IPS-18a (cell line): ENCODE results near the gene CMC1.
"Not testable (repeated sequence)": the region's sequence is repeated elsewhere in the genome, so short reads cannot be mapped to it uniquely, and the experiment has no call there.

Experiments
- H3K27ac ChIP-seq: one replicate; pipeline ENCODE4 v1.5.1; 2013; ENCODE audit warnings: low read length
- H3K27me3 ChIP-seq: one replicate; pipeline ENCODE4 v1.6.1; 2013; ENCODE audit warnings: mild to moderate bottlenecking, low read length; ENCODE audit not compliant: control insufficient read depth, insufficient read depth
- H3K36me3 ChIP-seq: one replicate; pipeline ENCODE4 v1.6.1; 2013; ENCODE audit warnings: low read depth, low read length; ENCODE audit not compliant: control insufficient read depth
- H3K4me1 ChIP-seq: one replicate; pipeline ENCODE4 v1.6.1; 2013; ENCODE audit warnings: low read depth, low read length; ENCODE audit not compliant: control insufficient read depth
- H3K4me3 ChIP-seq: one replicate; pipeline ENCODE4 v1.5.1; 2013; ENCODE audit warnings: low read length
- H3K9ac ChIP-seq: one replicate; pipeline ENCODE4 v1.6.1; 2013; ENCODE audit warnings: mild to moderate bottlenecking, low read length, moderate library complexity
- H3K9me3 ChIP-seq: one replicate; pipeline ENCODE4 v1.6.1; 2013; ENCODE audit warnings: low read depth, low read length; ENCODE audit not compliant: control insufficient read depth

The CMC1 gene

DNA sequence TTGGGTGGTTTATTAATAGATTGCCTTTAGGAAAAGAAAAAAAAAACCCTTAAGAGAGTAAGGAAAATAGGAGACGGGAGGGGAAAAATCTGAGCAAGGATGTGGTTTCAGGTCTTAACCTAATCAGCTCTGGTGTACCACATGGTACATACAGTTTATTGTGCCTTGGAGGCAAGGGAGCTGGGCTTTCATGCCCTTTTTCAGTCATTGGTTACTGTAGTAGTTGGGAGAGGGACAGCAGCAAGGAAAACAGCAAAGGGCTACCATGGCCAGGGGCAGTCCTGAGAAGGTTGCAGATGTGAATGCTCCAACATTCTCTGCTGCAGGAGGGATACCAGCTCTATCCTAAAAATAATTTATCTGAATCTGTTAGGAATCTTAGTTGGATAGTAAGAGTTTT lies 5.9 kb downstream of the CMC1 start:
- Histone ChIP-seq H3K4me1 (peaks cover 7% of the 10 kb centered on the region), H3K36me3 (no peaks in the 10 kb centered on the region), H3K27ac (no peak overlapping the region), H3K9me3 (no peaks in the 10 kb centered on the region), H3K27me3 (no peaks in the 10 kb centered on the region), H3K9ac (no peak overlapping the region), H3K4me3 (no peak overlapping the region)

DNA sequence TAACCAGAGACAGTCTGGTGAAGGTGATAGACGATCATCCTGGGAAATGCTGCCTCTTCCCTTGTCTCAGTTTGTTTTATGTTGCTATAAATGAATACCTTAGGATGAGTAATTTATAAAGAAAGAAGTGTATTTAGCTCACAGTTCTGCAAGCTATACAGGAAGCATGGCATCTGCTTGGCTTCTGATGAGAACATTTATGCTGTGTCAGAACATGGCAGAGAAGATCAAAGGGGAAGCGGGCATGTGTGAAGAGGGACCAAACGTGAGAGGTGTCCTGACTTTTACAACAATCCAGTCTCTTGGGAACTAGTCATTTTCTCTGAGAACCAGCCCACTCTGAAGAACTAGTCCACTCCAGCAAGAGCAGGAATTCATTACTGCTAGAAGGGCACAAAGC lies 9.6 kb downstream of the CMC1 start:
- H3K27me3 ChIP-seq, result no peaks in the 10 kb centered on the region
- H3K9me3 ChIP-seq, result no peaks in the 10 kb centered on the region
- H3K9ac ChIP-seq, result no peak overlapping the region
- no peak overlapping the region for H3K27ac ChIP-seq
- H3K4me3 ChIP-seq, result no peak overlapping the region
- peaks cover 15% of the 10 kb centered on the region for H3K4me1 ChIP-seq
- no peaks in the 10 kb centered on the region for H3K36me3 ChIP-seq

DNA sequence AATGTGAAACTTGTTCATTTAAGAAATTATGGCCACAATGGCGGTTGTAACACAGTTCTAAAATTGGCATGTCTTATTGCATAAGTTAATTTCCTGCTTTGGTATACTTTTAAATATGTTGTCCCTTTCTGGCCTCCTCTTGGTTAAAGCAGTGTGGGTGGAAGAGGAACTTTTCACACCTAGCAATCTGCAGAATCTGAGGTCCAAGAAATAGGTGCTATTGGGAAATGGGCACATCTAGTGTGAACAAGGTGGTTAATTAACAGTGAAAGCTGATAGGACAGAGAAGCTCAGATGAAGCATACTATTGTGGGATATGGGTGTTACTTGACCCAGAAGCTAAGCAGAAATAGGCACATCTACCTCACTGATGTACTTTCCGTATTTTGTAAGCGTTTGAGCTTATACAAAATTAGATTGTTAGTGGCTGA lies 10.6 kb downstream of the CMC1 start:
- Histone ChIP-seq H3K9me3 (no peaks in the 10 kb centered on the region), H3K4me1 (peaks cover 15% of the 10 kb centered on the region), H3K27ac (no peak overlapping the region), H3K9ac (no peak overlapping the region), H3K27me3 (no peaks in the 10 kb centered on the region), H3K36me3 (no peaks in the 10 kb centered on the region), H3K4me3 (no peak overlapping the region)

DNA sequence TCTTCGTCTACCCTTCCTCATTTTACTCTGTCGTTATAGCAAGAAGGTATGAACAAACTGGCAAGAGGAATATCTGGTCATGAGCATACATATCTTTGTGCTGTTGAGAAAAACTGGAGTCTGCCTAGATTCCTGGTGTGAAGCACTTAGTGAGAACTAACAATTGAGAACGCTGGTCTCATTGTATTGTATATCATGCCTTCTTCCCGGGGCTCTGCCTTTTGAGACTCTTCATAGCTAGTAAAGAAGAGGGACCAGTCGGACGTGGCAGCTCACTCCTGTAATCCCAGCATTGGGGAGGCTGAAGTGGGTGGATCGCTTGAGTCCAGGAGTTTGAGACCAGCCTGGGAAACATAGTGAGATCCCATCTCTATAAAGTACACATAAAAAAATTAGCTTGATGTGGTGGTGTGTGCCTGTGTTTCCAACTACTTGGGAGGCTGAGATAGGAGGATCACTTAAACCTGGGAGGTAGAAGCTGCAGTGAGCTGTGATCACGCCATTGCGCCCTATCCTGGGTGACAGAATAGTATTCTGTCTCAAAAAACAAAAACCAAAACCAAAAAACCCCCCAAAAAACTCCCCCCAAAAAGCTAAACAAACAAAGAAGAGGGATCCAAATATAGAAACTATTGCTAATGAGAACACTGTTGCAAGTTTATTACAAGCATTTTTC lies 11.8 kb downstream of the CMC1 start:
- H3K4me3 ChIP-seq, result no peak overlapping the region
- H3K9me3 ChIP-seq, result no peaks in the 10 kb centered on the region
- no peaks in the 10 kb centered on the region for H3K36me3 ChIP-seq
- no peak overlapping the region for H3K27ac ChIP-seq
- no peak overlapping the region for H3K9ac ChIP-seq
- peaks cover 13% of the 10 kb centered on the region for H3K4me1 ChIP-seq
- H3K27me3 ChIP-seq, result no peaks in the 10 kb centered on the region

DNA sequence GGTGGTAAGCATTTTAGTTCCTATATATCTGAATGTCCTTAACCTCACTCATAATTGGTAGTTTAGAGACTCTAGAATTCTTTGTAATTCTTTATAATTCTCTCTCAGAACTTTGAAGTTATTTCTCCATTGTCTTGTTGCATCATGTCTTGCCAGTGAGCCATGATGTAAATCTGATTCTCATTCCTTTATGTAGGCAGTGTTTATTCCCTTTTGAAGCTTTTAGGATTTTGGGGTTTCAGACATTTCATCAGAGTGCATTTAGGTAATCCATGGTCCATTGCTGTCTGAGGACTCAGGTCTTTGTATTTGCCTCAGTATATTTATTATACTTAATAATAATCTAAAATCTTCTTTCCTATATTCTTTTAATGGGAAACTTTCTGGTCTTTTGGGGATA lies 20.6 kb downstream of the CMC1 start:
- Histone ChIP-seq H3K27ac (no peak overlapping the region), H3K4me1 (no peaks in the 10 kb centered on the region), H3K4me3 (no peak overlapping the region), H3K27me3 (no peaks in the 10 kb centered on the region), H3K36me3 (no peaks in the 10 kb centered on the region), H3K9me3 (no peaks in the 10 kb centered on the region), H3K9ac (no peak overlapping the region)

DNA sequence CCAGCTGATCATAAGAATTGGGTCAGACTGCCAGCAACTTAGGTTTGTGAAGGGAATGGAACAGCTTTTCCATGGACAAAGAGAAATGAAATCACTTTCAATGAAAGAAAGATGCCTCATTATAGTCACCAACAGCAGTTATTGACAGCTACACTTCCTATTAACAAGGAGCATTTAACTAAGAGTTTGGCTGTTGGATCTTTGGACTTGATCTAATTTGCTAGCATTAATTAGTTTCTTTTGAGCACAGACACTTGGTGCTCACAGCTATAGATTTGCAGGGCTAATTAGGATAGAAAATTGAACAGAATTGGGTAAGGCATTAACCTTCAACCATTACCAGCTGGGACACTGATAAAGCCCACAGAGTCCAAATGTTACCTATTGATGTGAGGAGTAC lies 24.2 kb downstream of the CMC1 start:
- no peak overlapping the region for H3K27ac ChIP-seq
- no peaks in the 10 kb centered on the region for H3K9me3 ChIP-seq
- H3K4me3 ChIP-seq, result no peak overlapping the region
- H3K4me1 ChIP-seq, result no peaks in the 10 kb centered on the region
- no peaks in the 10 kb centered on the region for H3K36me3 ChIP-seq
- H3K9ac ChIP-seq, result no peak overlapping the region
- H3K27me3 ChIP-seq, result no peaks in the 10 kb centered on the region

DNA sequence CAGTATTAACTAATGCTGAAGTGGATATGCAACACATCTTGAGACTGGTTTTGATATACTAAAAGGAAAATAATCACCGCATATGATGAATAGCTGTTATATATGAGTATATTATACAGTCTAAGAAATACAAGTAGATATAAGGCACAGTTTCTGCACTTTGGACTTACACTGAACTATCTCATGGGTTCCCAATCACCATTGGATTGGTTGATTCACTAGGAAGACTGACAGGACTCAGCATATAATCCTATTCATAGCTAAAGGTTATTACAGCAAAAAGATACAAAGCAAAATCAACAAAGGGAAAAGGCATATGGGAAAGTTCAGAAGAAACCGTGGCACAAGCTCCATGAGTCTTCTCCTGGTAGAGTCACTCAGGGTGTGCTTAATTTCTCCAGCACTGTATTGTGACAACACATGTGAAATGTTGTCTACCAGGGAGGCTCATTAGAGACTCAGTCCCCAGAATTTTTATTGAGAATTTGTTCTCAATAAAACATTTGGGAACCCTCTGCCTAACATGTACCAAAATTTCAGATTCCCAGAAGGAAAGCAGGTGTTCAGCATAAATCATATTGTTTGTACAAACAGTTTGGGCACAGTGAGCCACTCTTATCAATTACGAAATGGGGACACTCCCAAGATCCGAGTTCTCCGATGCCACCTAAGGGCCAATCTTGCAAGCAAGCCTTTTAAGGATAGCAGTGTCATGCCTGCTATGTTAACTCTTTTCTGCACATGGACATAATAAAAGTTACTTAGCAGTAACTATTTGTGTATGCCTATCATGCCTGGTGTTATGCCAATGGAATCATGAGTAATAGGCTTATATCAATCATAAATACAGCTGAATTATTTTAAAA lies 26.8 kb downstream of the CMC1 start:
- Histone ChIP-seq H3K27me3 (no peaks in the 10 kb centered on the region), H3K4me1 (no peaks in the 10 kb centered on the region), H3K9ac (no peak overlapping the region), H3K9me3 (no peaks in the 10 kb centered on the region), H3K4me3 (no peak overlapping the region), H3K36me3 (no peaks in the 10 kb centered on the region), H3K27ac (no peak overlapping the region)

DNA sequence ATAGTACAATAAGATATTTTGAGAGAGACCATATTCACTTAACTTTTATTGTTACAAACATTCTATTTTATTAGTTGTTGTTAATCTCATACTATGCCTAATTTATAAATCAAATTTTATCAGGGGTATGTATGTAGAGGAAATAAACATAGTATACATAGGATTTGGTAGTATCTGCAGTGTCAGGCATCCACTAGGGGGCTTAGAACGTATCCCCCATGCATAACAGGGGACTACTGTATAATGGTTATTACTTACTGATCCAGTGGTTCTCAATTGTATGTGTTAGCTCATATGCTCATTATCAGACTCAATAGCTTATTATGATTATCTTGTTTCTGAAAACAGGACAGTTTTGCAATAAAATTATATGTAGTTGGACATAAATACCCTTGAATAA lies 27.6 kb downstream of the CMC1 start:
- no peaks in the 10 kb centered on the region for H3K36me3 ChIP-seq
- no peak overlapping the region for H3K4me3 ChIP-seq
- no peaks in the 10 kb centered on the region for H3K9me3 ChIP-seq
- H3K9ac ChIP-seq, result no peak overlapping the region
- no peak overlapping the region for H3K27ac ChIP-seq
- no peaks in the 10 kb centered on the region for H3K4me1 ChIP-seq
- no peaks in the 10 kb centered on the region for H3K27me3 ChIP-seq

DNA sequence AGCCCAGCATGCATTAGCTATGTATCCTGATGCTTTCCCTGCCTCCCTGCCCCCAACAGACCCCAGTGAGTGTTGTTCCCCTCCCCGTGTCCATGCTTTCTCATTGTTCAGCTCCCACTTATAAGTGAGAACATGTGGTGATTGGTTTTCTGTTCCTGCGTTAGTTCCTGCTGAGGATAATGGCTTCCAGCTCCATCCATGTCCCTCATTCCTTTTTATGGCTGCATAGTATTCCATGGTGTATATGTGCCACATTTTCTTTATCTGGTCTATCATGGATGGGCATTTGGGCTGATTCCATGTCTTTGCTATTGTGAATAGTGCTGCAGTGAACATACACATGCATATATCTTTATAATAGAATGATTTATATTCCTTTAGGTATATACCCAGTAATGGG lies 28.5 kb downstream of the CMC1 start:
- not testable (repeated sequence) for H3K36me3 ChIP-seq, H3K9ac ChIP-seq, H3K4me3 ChIP-seq, H3K27ac ChIP-seq, H3K9me3 ChIP-seq, H3K27me3 ChIP-seq, H3K4me1 ChIP-seq

DNA sequence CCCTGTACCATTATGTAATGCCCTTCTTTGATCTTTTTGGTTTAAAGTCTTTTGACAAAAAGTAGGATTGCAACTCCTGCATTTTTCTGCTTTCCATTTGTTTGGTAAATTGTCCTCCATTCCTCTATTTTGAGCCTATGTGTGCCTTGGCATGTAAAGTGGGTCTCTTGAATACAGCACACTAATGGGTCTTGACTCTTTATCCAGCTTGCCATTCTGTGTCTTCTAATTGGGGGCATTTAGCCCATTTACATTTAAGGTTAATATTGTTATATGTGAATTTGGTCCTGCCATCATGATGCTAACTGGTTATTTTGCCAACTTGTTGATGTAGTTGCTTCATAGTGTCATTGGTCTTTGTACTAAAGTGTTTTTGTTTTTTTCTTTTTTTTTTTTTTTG lies 32.4 kb downstream of the CMC1 start:
- Histone ChIP-seq H3K36me3 (no peaks in the 10 kb centered on the region), H3K27me3 (no peaks in the 10 kb centered on the region), H3K27ac (no peak overlapping the region), H3K9ac (no peak overlapping the region), H3K9me3 (no peaks in the 10 kb centered on the region), H3K4me3 (no peak overlapping the region), H3K4me1 (no peaks in the 10 kb centered on the region)

DNA sequence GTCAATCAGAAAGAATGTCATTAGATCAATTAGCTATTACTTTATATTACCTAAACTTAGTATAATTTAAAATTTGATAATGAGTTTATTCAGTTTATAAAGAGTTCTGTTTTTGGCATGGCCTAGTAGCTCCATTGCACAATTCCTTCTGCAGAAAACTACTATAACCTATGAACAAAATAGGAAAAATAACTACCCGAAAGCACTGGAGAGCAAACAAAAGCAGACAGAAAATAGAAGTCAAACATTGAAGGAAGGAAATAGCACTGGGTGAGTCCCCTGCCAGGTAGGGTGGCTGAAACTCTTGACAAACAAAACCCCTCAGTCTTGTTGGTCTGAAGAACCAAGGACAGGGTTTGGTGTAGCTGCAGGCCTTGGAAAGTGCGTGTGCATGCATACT lies 37.5 kb downstream of the CMC1 start:
- Histone ChIP-seq H3K9ac (no peak overlapping the region), H3K4me1 (no peaks in the 10 kb centered on the region), H3K9me3 (no peaks in the 10 kb centered on the region), H3K4me3 (no peak overlapping the region), H3K27ac (no peak overlapping the region), H3K27me3 (no peaks in the 10 kb centered on the region), H3K36me3 (no peaks in the 10 kb centered on the region)

DNA sequence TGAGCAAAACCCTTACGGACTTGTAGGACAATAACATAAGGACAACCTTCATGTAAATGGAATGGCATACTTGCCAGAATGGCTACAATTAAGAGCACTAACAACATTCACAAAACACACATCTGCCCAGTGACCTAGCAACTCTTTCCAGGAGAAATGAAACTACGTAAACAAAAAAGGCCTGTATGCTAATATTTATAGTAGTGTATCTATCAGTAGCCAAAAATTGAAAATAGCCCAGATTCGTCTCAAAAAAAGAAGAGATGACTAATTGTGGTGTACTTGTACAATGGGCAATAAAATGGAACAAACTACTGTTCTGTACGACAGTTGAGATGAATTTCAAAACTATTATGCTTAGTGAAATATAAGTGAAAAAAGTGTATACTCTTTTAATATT lies 38.4 kb downstream of the CMC1 start:
- Histone ChIP-seq H3K4me3 (no peak overlapping the region), H3K9me3 (no peaks in the 10 kb centered on the region), H3K27me3 (no peaks in the 10 kb centered on the region), H3K36me3 (no peaks in the 10 kb centered on the region), H3K27ac (no peak overlapping the region), H3K9ac (no peak overlapping the region), H3K4me1 (no peaks in the 10 kb centered on the region)
